ENCODE data around the gene CADM1.

DNA sequence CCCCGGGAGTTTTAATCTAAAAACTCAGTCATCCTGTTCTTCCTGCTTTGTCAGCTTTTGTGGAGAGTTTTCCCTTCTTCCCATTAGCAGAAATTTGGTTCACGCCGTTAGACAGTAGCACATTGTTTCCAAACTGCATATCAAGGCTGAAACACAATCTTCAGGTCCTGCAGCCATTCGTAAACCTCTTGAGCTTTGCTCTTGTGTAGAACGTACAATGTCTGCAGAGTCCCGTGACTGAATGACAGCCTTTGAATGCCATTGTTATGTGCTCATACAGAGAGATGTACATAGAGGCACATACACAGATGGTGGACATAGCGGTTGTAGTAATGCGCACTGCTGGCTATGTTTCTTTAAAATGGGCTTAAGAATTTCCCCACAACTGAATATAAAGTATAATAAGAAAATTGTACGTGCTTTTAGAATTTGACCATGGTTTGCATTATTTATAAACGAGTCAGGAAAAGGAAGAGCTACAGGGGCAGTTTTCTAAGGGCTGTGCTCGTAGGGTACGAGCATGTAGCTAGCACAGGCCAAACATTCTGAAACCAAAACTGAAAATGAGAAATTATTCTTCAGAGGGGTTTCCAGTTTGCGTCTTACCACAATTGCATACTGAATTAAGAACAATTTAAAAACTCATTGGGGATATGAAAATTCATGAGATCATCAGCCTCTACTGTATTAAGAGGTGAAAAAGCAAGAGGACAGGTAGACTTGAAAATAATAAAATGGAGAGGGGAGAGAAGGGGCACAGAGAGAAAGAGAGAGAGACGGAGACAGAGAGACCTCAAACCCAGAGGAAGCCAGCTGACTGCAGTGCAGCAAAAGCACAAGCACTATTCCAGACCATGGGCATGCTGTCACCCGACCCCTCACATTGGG is 310.1 kb downstream of the CADM1 start:
- TF ChIP-seq, protein P1, sequence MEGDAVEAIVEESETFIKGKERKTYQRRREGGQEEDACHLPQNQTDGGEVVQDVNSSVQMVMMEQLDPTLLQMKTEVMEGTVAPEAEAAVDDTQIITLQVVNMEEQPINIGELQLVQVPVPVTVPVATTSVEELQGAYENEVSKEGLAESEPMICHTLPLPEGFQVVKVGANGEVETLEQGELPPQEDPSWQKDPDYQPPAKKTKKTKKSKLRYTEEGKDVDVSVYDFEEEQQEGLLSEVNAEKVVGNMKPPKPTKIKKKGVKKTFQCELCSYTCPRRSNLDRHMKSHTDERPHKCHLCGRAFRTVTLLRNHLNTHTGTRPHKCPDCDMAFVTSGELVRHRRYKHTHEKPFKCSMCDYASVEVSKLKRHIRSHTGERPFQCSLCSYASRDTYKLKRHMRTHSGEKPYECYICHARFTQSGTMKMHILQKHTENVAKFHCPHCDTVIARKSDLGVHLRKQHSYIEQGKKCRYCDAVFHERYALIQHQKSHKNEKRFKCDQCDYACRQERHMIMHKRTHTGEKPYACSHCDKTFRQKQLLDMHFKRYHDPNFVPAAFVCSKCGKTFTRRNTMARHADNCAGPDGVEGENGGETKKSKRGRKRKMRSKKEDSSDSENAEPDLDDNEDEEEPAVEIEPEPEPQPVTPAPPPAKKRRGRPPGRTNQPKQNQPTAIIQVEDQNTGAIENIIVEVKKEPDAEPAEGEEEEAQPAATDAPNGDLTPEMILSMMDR (IDR thresholded peaks at IDR 0.05): no peak
- no peak for TF ChIP-seq POLR2A (IDR thresholded peaks at IDR 0.05)

All from right lobe of liver (tissue), 4 donors.